Effector memory CD8-positive, alpha-beta T cell (primary cell): ENCODE measurements around the gene LPIN2.
"Not testable (repeated sequence)": the region's sequence is repeated elsewhere in the genome, so short reads cannot be mapped to it uniquely, and the experiment has no call there.

ENCODE experiments used
- ATAC-seq: fragments of 150-1000 bp; cut with Tn5 transposase; replicated peaks from 2 replicates; pipeline ENCODE4 v1.10.0; 2021; ENCODE audit warnings: mild to moderate bottlenecking, moderate library complexity
- DNase-seq, 3 experiments: peaks; one replicate each; pipeline ENCODE4 v3.0.0; 2021
- H3K27ac Mint-ChIP-seq, 2 donors: one replicate each; pipeline ENCODE4 v1.8.0; 2022; ENCODE audit warnings: mild to moderate bottlenecking in 2 of 2, mixed read lengths in 2 of 2, moderate library complexity in 2 of 2
- H3K27me3 Mint-ChIP-seq, 2 donors: one replicate each; pipeline ENCODE4 v1.8.0; 2022; ENCODE audit warnings: mixed read lengths in 2 of 2
- H3K36me3 Mint-ChIP-seq: one replicate; pipeline ENCODE4 v1.8.0; 2022; ENCODE audit warnings: mild to moderate bottlenecking, moderate library complexity, mixed read lengths; ENCODE audit not compliant: insufficient read depth
- H3K4me1 Mint-ChIP-seq, 2 donors: one replicate each; pipeline ENCODE4 v1.8.0; 2022; ENCODE audit warnings: low read depth in 2 of 2, mixed read lengths in 2 of 2
- H3K4me3 Mint-ChIP-seq, 2 donors: one replicate each; pipeline ENCODE4 v1.8.0; 2022; ENCODE audit warnings: mild to moderate bottlenecking in 2 of 2, mixed read lengths in 2 of 2, moderate library complexity in 2 of 2
- H3K9me3 Mint-ChIP-seq, 2 donors: one replicate each; pipeline ENCODE4 v1.8.0; 2022; ENCODE audit warnings: mixed read lengths in 2 of 2

Gene LPIN2

DNA sequence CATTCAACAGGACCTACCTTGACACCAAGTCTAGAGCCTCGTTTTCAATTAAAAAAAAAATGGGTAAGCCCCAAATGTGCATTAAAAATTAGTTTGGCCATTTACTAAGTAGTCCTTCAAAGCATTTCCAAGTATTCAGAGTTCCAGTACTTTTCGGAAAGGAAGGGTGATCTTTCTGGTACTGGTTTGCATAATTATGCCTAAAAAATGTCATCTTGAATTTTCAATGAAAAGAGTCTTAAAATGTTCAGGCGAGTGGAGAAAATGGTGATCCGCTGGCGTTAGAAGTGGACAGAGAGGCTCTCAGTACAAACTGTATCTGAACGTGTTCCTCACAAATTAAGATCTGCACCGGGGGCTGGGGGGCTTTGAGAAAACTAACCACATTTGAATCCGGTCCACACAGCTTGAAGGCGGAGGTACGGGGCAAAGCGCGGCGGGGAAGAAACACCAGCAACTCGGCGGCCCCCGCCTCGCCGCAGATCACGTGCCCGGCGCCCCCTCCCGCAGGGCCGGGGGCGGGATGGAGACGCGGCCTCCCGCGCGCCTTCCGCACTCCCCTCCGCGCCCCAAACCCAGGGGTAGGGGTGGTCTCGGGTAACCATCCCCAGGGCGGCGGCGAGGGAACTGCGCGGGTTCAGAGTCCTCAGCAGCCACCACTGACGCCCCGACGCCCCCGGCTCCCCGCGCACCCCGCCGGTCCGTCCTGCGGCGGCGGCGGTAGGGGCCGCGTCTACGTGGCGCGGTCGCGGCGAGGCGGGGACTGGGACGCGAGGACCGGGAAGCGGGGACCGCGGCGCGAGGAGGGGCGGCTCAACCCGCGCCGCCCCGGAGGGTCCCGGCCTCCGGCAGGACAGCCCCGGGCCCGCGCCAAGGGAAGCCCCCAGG lies 564 bp downstream of the LPIN2 start:
- DNase-seq (peak; percentile 28 to 42 (median 30)), ATAC-seq (peak; percentile 31)
- H3K36me3 Mint-ChIP-seq: peaks cover 35% of the 10 kb centered on the region
- H3K4me1 Mint-ChIP-seq: peaks cover 20 to 54% of the 10 kb centered on the region in 2 donors
- no peaks in the 10 kb centered on the region for H3K9me3 Mint-ChIP-seq
- peak overlapping the region; percentile 82 to 92 for H3K4me3 Mint-ChIP-seq
- peaks cover 9 to 12% of the 10 kb centered on the region in 2 donors for H3K27me3 Mint-ChIP-seq
- H3K27ac Mint-ChIP-seq: peak overlapping the region; percentile 85 to 96

DNA sequence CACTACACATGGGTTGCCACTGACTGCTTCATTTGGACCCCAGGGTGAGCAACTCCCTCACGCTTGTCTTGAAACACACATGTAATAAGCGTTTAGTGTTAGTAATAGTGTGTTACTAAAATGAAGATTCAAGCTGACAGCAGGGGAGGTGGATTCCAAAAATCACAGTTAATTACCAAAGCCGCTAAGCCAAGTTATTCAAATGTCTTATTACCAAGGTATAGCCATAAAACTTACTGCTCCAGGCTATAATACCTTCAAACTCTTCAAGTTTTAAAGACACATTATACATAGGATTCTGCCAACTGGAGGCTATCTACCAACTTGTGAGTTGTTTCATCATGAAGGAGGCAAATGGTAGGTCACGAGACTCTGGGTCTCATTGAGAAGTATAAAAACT lies 2.9 kb downstream of the LPIN2 start:
- no peaks in the 10 kb centered on the region for H3K9me3 Mint-ChIP-seq
- ATAC-seq: no peak
- H3K36me3 Mint-ChIP-seq: peaks cover 34% of the 10 kb centered on the region
- peaks cover 0 to 2% of the 10 kb centered on the region in 2 donors for H3K27me3 Mint-ChIP-seq
- H3K4me1 Mint-ChIP-seq: peaks cover 21 to 45% of the 10 kb centered on the region in 2 donors
- peak overlapping the region; percentile 18 to 92 for H3K4me3 Mint-ChIP-seq
- H3K27ac Mint-ChIP-seq: peak overlapping the region; percentile 57 to 96
- DNase-seq: no peak

DNA sequence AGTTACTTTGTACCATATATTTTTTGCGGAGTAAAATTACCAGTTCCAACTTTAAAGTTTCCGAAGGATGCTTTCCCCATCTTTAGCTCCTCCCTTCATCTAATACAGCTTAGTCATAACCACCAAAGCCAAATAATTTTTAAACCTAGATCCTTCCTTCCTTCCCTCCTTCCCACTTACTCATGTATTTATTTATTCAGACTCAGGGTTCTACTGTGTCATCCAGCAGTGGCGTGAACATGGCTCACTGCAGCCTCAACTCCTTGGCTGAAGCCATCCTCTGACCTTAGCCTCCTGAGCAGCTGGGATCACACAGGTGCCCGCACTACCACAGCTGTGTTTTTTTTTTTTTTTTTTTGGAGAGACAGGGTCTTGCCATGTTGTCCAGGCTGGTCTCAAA lies 4.4 kb downstream of the LPIN2 start:
- DNase-seq (no peak), ATAC-seq (no peak)

DNA sequence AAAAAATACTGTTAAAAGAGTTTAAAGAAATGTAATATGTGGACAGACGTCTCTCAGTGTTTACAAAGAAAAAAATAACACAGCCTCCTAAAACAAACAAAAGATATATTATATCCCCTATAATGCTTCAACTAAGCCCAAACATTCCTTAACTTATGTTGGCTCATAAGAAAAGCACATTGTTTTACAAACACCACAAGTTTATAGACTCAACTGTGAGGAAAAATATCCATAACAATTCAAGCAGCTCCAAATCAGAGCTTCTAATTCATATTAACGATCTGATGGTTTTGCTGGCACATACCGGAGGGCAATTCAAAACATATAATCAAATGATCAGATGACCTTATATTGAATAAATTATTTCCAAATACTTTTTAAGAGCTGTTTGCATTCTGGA lies 5.5 kb downstream of the LPIN2 start:
- no peak overlapping the region for H3K27ac Mint-ChIP-seq
- no peak overlapping the region for H3K4me3 Mint-ChIP-seq
- H3K9me3 Mint-ChIP-seq: no peaks in the 10 kb centered on the region
- H3K27me3 Mint-ChIP-seq: no peaks in the 10 kb centered on the region
- H3K36me3 Mint-ChIP-seq: peaks cover 37% of the 10 kb centered on the region
- DNase-seq (no peak), ATAC-seq (no peak)
- H3K4me1 Mint-ChIP-seq: peaks cover 17 to 61% of the 10 kb centered on the region in 2 donors

More for the DNA sequence above, 4.4 kb downstream of the LPIN2 start:
- Mint-ChIP-seq H3K4me1 (peaks cover 18 to 55% of the 10 kb centered on the region in 2 donors), H3K27me3 (no peaks in the 10 kb centered on the region), H3K36me3 (peaks cover 39% of the 10 kb centered on the region), H3K9me3 (no peaks in the 10 kb centered on the region), H3K27ac (peak overlapping the region in 1 of 2 donors; percentile 17), H3K4me3 (no peak overlapping the region)

DNA sequence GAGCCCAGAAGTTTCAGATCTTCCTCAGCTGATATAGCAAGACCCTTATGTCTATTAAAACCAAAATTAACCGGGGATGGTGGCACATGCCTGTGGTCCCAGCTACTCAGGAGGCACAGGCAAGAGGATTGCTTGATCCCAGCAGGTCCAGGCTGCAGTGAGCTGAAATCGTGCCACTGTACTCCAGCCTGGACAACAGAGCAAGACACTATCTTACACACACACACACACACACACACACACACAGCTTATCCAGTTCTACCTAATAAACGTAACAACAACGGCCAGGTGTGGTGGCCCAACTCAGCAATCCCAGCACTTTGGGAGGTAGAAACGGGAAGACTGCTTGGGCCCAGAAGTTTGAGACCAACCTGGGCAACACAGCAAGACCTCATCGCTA lies 7.5 kb downstream of the LPIN2 start:
- ATAC-seq: no peak
- peaks cover 6 to 50% of the 10 kb centered on the region in 2 donors for H3K4me1 Mint-ChIP-seq

DNA sequence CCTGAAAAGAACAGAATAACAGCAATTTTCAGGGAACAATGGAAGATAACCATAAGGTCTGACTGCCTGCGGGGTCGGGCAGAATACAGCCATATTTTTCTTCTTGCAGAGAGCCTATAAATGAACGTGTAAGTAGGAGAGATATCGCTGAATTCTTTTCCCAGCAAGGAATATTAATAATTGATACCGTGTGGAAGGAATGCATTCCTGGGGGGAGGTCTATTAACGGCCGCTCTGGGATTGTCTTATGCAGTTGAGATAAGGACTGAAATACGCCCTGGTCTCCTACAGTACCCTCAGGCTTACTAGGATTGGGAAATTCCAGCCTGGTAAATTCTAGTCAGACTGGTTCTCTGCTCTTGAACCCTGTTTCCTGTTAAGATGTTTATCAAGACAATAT lies 9.2 kb downstream of the LPIN2 start:
- H3K27me3 Mint-ChIP-seq, ATAC-seq, H3K9me3 Mint-ChIP-seq, H3K4me3 Mint-ChIP-seq, DNase-seq: not testable (repeated sequence)
- Mint-ChIP-seq H3K4me1 (peaks cover 8 to 50% of the 10 kb centered on the region in 2 donors), H3K27ac (peak overlapping the region in 1 of 2 donors; percentile 79), H3K36me3 (peaks cover 23% of the 10 kb centered on the region)

More for the DNA sequence above, 7.5 kb downstream of the LPIN2 start:
- Mint-ChIP-seq H3K27ac (peak overlapping the region in 1 of 2 donors; percentile 76), H3K9me3 (no peaks in the 10 kb centered on the region), H3K4me3 (no peak overlapping the region), H3K36me3 (peaks cover 17% of the 10 kb centered on the region), H3K27me3 (no peaks in the 10 kb centered on the region)
- DNase-seq: no peak

DNA sequence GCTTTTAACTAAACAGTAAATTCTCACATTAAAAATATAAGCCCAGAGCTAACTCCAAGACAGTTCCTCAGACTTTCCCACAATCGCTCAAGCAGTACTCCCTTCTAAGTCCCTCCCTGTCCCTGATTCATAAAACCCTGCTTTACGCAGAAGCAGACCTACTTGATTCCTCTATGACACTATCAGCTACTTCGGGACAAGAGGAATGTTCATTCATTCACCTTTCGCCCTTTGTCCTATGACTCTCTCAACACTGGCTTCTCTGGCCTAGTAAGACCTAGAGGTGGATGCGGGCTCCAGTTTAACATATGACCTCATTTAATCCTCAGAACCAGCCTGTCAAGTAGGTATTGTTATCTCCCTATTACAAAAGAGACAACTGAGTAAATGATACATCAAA lies 10.2 kb downstream of the LPIN2 start:
- Mint-ChIP-seq H3K27ac (peak overlapping the region; percentile 16 to 33), H3K36me3 (peaks cover 20% of the 10 kb centered on the region), H3K4me1 (peaks cover 16 to 55% of the 10 kb centered on the region in 2 donors), H3K4me3 (no peak overlapping the region), H3K9me3 (no peaks in the 10 kb centered on the region), H3K27me3 (no peaks in the 10 kb centered on the region)
- ATAC-seq (no peak), DNase-seq (no peak)

DNA sequence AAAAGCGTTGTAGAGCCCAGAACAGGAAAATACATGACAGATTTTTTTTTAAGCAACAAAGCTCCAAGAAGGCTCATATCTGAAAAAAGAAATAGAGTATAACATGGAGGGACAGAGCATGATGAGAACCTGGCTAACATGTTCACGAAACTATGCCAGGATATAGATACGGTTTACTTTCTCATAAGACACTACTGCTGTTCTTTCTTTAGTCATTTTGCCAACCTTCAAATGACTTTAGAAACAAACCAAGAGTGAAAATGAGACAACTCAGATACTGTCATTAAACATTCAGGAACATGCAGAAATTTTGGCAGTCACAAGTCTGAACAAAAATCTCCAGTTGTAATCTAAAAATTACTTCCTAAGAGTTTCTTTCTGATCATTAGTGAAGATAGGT lies 14.3 kb downstream of the LPIN2 start:
- H3K27ac Mint-ChIP-seq: peak overlapping the region; percentile 85 to 92
- H3K4me1 Mint-ChIP-seq: peaks cover 26 to 61% of the 10 kb centered on the region in 2 donors
- ATAC-seq (peak; percentile 15), DNase-seq (no peak)
- peaks cover 21% of the 10 kb centered on the region for H3K36me3 Mint-ChIP-seq
- H3K27me3 Mint-ChIP-seq: no peaks in the 10 kb centered on the region
- H3K4me3 Mint-ChIP-seq: peak overlapping the region; percentile 39 to 54
- no peaks in the 10 kb centered on the region for H3K9me3 Mint-ChIP-seq

DNA sequence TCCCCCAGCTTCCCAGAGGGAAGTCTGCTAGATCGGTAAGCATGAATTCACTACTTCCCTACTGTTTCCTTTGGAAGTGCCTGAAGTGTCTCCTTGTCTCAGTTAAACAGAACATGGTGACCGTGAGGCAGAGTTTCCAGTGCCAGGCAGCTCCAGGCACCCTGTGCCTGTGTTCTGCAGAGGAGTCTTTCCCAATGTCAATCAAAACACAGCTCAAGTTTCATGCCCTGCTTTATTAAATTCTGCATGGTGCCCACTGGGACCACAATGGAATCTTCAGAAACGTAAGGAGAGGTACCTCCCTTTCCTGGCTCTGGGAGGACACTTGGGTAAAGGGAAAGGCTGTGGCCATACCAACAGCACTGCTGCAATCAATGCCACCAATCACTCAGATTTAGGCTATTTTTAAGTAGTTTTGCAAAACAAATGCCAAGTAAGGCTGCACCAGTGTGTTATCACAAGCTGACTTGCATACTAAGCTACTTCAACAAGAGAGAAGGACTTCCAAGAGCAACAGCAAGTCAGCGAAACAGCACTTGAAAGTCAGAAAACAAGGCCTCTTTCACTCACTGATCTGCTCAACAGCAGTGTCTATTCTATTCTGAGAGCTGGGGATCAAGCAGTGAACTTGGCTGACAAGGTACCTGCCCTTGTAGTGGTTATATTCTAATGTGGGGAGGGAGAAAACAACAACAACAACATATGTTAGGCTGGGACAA lies 14.9 kb downstream of the LPIN2 start:
- Mint-ChIP-seq H3K27ac (peak overlapping the region; percentile 85 to 92), H3K27me3 (no peaks in the 10 kb centered on the region), H3K4me1 (peaks cover 28 to 64% of the 10 kb centered on the region in 2 donors), H3K9me3 (no peaks in the 10 kb centered on the region), H3K4me3 (peak overlapping the region; percentile 39 to 54), H3K36me3 (peaks cover 21% of the 10 kb centered on the region)
- ATAC-seq: no peak
- DNase-seq: no peak

DNA sequence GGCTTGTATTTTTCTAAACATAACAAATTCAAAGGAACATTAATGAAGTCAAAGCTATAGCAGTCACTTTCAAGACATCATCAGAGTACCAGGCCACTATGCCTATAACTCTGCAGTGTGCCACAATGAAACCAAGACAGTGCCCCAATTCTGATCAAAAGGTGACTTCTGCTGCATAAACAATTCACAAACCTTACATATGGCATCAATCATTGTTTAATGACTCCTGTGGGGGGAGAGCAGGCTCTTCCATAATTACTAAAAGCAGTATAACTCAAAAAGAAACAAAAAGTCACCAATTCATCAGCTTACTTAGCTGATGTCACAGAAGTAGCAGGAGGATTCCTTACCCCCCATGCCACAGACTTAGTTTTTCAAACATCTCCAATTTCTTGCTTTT lies 15.5 kb downstream of the LPIN2 start:
- DNase-seq (no peak), ATAC-seq (no peak)
- H3K27ac Mint-ChIP-seq: peak overlapping the region; percentile 85 to 92
- H3K27me3 Mint-ChIP-seq: no peaks in the 10 kb centered on the region
- H3K4me1 Mint-ChIP-seq: peaks cover 28 to 59% of the 10 kb centered on the region in 2 donors
- peaks cover 21% of the 10 kb centered on the region for H3K36me3 Mint-ChIP-seq
- H3K9me3 Mint-ChIP-seq: no peaks in the 10 kb centered on the region
- no peak overlapping the region for H3K4me3 Mint-ChIP-seq

DNA sequence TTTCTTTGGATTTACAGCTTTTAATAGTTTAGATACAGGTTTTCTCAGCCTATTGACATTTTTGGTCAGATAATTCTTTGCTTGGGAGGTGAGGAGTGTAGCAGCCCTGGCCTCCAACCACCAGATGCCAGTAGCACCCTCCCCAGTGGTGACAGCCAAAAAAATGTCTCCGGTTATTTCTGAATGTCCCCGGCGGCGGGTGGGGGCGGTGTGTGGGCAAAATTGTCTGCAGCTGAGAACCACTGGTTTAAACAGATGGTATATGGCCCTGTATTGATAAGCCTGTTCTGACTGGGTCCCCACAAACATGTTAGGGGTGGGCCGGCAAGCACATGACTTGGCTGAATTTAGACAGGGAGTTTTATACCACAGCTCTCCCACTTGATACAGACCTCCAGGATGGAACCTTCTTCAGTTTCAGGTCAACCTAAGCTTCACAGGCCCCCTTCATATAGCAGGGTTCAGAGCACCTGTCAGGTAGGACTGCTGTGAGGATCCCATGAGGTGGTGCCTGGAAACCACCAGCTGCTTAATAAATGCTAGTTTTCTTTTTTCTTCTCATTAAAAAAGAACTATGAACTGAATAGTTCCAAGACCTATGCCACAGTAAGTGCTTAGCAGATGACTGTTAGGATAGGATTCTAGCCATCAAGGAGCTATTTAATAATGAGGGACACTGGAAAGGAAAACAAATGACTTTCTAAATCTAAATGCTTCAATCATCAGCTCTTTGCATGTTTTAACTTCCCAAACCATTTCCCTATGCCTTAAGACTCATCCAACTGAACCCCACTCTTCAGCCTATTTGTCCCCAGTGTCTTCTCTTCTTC lies 18.1 kb downstream of the LPIN2 start:
- peak overlapping the region; percentile 55 to 65 for H3K27ac Mint-ChIP-seq
- H3K4me1 Mint-ChIP-seq: peaks cover 33 to 63% of the 10 kb centered on the region in 2 donors
- peaks cover 17% of the 10 kb centered on the region for H3K36me3 Mint-ChIP-seq
- H3K4me3 Mint-ChIP-seq: peak overlapping the region; percentile 43 to 45
- ATAC-seq (peak; percentile 85), DNase-seq (peak; percentile 63 to 80 (median 68))
- no peaks in the 10 kb centered on the region for H3K27me3 Mint-ChIP-seq
- H3K9me3 Mint-ChIP-seq: no peaks in the 10 kb centered on the region

DNA sequence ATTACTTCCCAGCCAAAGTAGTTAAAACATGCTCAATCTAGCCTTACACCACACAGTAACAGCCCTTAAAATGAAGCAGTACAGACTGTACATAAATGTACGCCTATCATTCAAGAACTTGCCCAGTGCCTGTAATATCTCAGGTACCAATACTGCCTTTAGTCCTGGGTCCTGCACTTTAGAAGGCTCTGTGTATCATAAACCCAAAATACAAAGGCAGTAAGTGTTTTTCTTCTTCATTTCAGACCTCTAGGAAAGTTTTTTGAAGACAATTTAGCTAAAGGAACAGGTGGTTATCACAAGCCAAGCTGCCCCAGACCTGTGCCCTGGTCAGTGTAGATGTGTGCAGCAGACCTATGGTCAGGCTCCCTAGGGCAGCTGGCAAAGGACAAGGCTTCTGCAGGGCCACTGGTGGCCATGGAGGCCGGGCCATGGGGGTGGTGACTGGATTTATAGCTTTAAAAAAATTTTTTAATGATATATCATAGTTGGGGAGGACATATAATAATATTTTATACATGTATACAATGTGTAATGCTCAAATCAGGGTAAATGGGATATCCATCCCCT lies 18.8 kb downstream of the LPIN2 start:
- Mint-ChIP-seq H3K9me3 (no peaks in the 10 kb centered on the region), H3K4me3 (peak overlapping the region in 1 of 2 donors; percentile 48), H3K27ac (peak overlapping the region; percentile 55 to 74), H3K27me3 (no peaks in the 10 kb centered on the region), H3K36me3 (peaks cover 18% of the 10 kb centered on the region), H3K4me1 (peaks cover 29 to 59% of the 10 kb centered on the region in 2 donors)
- no peak for ATAC-seq
- DNase-seq: no peak
